Measurements from ENCODE around the gene CAT. TPM values are rescaled to one million over a fixed set of nuclear protein-coding genes. Genes with fewer than 3 reads are reported as not detected.

Gene CAT
- total RNA-seq, 2 donors from 2014 or later, result 83.8 to 108 TPM

GRCh38 chr11:34475656-34476055 is 36.9 kb downstream of the CAT start:
- peaks cover 25% of the 10 kb centered on the region for H3K36me3 ChIP-seq
- no peak overlapping the region for H3K27ac ChIP-seq
- no peak overlapping the region for H3K4me3 ChIP-seq
- DNase-seq (ENCODE audit: low spot score), result no peak
- H3K9me3 ChIP-seq, result no peaks in the 10 kb centered on the region
- no peaks in the 10 kb centered on the region for H3K4me1 ChIP-seq
- no peaks in the 10 kb centered on the region for H3K27me3 ChIP-seq
- TF ChIP-seq CTCF (IDR thresholded peaks at IDR 0.05), result no peak

- no peaks in the 10 kb centered on the region for H3K27me3 ChIP-seq
- peaks cover 13% of the 10 kb centered on the region for H3K36me3 ChIP-seq
- no peaks in the 10 kb centered on the region for H3K4me1 ChIP-seq
- TF ChIP-seq CTCF (IDR thresholded peaks at IDR 0.05), result no peak
- no peak overlapping the region for H3K4me3 ChIP-seq
- H3K27ac ChIP-seq, result no peak overlapping the region
- DNase-seq (ENCODE audit: low spot score), result no peak
- no peaks in the 10 kb centered on the region for H3K9me3 ChIP-seq
Observed at GRCh38 chr11:34476849-34477248, 38.1 kb downstream of the CAT start.

- Histone ChIP-seq H3K36me3 (no peaks in the 10 kb centered on the region), H3K9me3 (no peaks in the 10 kb centered on the region), H3K27ac (no peak overlapping the region), H3K4me3 (no peak overlapping the region), H3K4me1 (no peaks in the 10 kb centered on the region), H3K27me3 (no peaks in the 10 kb centered on the region)
- no peak for DNase-seq (ENCODE audit: low spot score)
- no peak for TF ChIP-seq CTCF (IDR thresholded peaks at IDR 0.05)
Observed at GRCh38 chr11:34478845-34479663, 40.3 kb downstream of the CAT start.

GRCh38 chr11:34480314-34480713 is 41.6 kb downstream of the CAT start:
- DNase-seq (ENCODE audit: low spot score), result no peak
- H3K27me3 ChIP-seq, result no peaks in the 10 kb centered on the region
- no peaks in the 10 kb centered on the region for H3K9me3 ChIP-seq
- TF ChIP-seq CTCF (IDR thresholded peaks at IDR 0.05), result no peak
- no peak overlapping the region for H3K4me3 ChIP-seq
- H3K4me1 ChIP-seq, result no peaks in the 10 kb centered on the region
- H3K27ac ChIP-seq, result no peak overlapping the region
- H3K36me3 ChIP-seq, result no peaks in the 10 kb centered on the region

GRCh38 chr11:34481307-34481706 is 42.6 kb downstream of the CAT start:
- no peak overlapping the region for H3K4me3 ChIP-seq
- no peaks in the 10 kb centered on the region for H3K9me3 ChIP-seq
- H3K27ac ChIP-seq, result no peak overlapping the region
- no peaks in the 10 kb centered on the region for H3K4me1 ChIP-seq
- no peaks in the 10 kb centered on the region for H3K27me3 ChIP-seq
- no peak for DNase-seq (ENCODE audit: low spot score)
- no peak for TF ChIP-seq CTCF (IDR thresholded peaks at IDR 0.05)
- no peaks in the 10 kb centered on the region for H3K36me3 ChIP-seq
